Measurements from ENCODE around the gene STX1A.

- TF ChIP-seq CTCF (IDR thresholded peaks at IDR 0.05) (no peak), POLR2A (IDR thresholded peaks at IDR 0.05) (no peak)
Observed at GRCh38 chr7:73682745-73683055, 36.8 kb downstream of the STX1A start.

Measured in heart left ventricle (tissue), 13 donors.